HL-60 (cell line): ENCODE results near the gene ALK.

Experiments
- TF ChIP-seq, protein P1 (sequence below): IDR thresholded peaks from 2 replicates; pipeline ENCODE4 v1.6.1; 2012; ENCODE audit warnings: low read depth; ENCODE audit not compliant: insufficient replicate concordance
- TF ChIP-seq, protein P2 (sequence below): IDR thresholded peaks from one replicate; pipeline ENCODE4 v1.5.1; 2011; ENCODE audit warnings: low read length, control low read depth, inconsistent platforms; ENCODE audit not compliant: insufficient read depth

DNA sequence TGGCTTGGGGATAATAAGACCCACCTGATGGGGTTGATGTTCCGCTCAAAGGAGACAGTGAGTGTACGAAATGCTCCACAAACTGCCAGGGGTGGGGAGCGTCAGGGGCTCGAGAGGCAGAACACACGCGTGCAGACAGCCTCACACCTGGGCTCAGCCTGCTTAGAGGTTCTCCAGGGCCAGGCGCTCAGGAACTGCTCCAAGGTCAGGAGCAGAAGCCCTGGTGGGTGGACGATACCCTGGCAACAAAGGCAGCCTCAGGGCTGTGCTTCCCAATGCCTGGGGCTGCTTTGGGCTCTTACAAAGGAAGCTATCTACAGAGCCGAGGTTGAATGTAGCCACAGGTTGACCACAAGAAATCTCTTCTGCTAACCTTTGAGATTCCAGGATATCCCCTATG, 691.7 kb downstream of the ALK start:
- TF ChIP-seq, protein P1, sequence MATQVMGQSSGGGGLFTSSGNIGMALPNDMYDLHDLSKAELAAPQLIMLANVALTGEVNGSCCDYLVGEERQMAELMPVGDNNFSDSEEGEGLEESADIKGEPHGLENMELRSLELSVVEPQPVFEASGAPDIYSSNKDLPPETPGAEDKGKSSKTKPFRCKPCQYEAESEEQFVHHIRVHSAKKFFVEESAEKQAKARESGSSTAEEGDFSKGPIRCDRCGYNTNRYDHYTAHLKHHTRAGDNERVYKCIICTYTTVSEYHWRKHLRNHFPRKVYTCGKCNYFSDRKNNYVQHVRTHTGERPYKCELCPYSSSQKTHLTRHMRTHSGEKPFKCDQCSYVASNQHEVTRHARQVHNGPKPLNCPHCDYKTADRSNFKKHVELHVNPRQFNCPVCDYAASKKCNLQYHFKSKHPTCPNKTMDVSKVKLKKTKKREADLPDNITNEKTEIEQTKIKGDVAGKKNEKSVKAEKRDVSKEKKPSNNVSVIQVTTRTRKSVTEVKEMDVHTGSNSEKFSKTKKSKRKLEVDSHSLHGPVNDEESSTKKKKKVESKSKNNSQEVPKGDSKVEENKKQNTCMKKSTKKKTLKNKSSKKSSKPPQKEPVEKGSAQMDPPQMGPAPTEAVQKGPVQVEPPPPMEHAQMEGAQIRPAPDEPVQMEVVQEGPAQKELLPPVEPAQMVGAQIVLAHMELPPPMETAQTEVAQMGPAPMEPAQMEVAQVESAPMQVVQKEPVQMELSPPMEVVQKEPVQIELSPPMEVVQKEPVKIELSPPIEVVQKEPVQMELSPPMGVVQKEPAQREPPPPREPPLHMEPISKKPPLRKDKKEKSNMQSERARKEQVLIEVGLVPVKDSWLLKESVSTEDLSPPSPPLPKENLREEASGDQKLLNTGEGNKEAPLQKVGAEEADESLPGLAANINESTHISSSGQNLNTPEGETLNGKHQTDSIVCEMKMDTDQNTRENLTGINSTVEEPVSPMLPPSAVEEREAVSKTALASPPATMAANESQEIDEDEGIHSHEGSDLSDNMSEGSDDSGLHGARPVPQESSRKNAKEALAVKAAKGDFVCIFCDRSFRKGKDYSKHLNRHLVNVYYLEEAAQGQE, result no peak
- TF ChIP-seq, protein P2, sequence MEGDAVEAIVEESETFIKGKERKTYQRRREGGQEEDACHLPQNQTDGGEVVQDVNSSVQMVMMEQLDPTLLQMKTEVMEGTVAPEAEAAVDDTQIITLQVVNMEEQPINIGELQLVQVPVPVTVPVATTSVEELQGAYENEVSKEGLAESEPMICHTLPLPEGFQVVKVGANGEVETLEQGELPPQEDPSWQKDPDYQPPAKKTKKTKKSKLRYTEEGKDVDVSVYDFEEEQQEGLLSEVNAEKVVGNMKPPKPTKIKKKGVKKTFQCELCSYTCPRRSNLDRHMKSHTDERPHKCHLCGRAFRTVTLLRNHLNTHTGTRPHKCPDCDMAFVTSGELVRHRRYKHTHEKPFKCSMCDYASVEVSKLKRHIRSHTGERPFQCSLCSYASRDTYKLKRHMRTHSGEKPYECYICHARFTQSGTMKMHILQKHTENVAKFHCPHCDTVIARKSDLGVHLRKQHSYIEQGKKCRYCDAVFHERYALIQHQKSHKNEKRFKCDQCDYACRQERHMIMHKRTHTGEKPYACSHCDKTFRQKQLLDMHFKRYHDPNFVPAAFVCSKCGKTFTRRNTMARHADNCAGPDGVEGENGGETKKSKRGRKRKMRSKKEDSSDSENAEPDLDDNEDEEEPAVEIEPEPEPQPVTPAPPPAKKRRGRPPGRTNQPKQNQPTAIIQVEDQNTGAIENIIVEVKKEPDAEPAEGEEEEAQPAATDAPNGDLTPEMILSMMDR, result no peak
